Measurements from ENCODE around the gene JAZF1.

Gene JAZF1

GRCh38 chr7:27999829-28000228 is 180.8 kb downstream of the JAZF1 start:
- no peak for DNase-seq

DNA sequence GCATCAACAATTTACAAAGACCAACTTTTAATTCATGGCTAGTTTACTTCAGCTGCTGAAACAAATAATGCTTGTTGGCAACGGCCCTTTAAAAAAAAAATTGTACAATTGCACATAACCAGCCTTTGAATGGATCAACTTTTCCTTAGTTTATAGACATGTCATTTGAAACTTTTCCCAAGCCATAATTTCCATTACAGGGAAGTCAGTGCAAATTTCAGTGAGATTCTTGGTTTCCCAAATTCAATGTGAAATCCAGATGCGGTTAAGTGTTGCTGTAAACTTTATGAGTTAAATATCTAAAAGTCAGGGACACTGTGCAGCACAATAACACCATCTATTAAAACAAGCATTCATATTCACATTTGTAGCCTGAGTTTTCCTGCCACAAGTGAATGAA is 182.2 kb downstream of the JAZF1 start:
- DNase-seq: no peak

DNA sequence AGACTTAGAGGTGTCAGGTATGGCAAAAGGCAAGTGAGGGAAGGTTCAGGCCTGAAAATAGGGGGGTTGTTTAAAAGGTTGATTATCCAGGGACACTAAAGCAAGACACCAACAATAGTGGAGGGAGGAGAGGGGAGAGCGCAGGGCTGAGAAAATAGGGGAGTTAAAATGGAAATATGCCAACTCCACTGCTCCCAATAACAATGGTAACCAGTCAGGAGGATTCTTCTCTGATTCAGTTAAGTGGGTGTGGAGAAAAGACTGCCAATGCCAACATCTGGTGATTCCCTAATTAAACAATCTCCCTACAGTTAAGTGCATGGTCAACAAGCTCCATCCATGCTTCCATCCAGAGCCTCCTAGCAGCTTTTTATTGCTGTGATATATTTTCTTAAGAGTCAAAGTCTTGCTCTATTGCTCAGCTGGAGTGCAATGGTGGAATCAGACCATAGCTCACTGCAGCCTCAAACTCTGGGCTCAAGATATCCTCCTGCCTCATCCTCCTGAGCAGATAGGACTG is 183.3 kb downstream of the JAZF1 start:
- no peak for DNase-seq

DNA sequence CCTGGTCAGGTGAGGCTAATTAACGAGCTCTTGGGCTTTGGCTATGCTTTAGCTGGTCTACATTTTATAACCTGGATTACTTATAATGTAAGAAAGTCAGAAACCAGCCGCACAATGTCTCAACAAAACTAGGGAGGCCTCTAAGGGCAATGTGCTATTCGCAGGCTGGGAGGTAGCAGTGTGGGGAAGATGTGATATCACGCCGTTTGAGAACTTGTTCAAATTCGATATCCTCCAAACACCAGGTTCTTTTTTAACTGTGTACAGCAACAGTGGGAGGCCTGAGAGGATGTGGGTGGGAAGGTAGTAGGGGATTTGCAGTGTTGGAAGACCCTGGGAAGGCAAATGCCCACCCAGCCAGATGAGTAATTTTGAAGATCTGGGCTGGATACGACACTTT is 184.5 kb downstream of the JAZF1 start:
- DNase-seq: no peak

DNA sequence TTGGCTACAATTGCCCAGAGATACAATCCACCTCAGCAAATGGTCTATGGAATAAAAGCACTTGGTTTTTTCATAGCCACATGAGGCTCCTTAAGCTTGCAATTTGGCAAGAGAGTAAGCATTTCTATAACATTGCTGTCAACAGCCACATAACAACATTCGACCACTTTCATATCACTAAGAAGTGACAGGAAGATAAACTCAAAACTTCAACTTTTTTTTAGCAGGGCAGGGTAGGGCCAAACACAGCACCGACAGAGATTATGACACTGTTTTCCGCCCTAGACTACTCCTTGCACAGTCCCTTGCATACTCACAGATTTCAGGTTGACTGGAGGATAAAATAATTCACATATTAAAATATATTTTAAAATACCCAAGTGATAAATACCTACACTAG is 185.4 kb downstream of the JAZF1 start:
- no peak for DNase-seq

- DNase-seq: no peak
Observed at GRCh38 chr7:27994639-27995038, 186.0 kb downstream of the JAZF1 start.

- no peak for DNase-seq
Observed at GRCh38 chr7:27992755-27993493, 187.7 kb downstream of the JAZF1 start.

DNA sequence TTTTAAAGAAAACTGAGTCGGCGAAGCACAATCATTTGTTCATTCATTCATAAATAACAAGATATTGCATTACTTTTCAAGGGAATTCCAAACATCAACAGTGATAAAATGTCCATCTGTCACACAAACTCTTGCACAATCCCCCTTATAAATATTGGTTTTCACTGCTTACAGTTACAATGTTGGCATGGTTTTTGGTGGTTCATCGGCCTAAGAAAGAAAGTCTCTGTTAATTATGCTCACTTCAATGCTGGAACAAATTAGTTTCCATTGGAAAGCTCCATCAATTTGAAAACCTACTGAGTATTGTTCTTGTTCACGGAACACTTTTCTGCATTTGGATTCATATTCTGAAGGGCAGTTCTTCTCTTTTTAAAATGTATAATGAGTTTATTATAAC is 188.5 kb downstream of the JAZF1 start:
- DNase-seq: no peak

DNA sequence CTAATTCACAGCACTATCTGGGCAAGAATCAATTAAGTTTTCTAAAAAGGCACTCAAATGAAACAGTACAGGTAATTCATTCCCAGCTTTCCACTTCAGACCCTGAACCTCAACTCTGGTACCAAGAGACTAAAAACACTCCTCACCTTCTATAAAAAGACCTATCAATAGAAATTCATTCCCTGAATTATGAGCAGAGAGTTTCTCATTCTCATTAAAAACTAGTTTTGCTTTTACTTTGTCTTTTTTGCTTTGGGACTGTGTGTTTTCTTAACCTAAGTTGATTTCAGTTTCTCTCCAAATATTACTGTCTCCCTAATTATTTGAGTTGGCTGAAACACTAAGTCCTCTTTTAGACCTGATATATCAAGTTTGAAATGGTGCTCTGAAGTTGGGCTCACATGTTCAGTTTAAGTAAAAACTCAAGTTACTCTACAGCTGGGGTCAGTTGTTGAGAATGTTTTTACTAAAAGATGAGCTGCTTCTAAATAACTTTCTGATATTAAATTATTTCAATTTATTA is 189.5 kb downstream of the JAZF1 start:
- no peak for DNase-seq

GRCh38 chr7:27976531-27976930 is 204.1 kb downstream of the JAZF1 start:
- no peak for DNase-seq

GRCh38 chr7:27973625-27974024 is 207.0 kb downstream of the JAZF1 start:
- no peak for DNase-seq

DNA sequence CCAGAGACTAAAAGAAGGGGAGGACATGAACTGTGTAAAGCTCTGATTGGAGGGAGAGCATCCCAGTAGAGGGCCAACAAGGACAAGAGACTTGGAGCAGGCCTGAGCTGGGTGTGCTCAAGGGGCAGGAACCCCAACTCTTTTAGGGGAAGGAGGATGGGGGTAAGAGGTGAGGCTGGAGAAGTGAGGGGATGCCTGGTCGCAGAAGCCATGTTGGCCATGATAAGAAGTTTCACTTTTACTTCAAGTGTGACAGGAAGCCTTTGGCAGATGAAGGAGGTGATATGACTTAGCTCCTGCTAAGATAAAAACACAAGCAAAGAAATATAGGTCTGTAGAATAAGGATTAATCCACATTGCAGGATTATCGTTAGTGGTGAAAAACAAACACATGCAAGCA is 208.3 kb downstream of the JAZF1 start:
- peak in 1 of 2 donors; percentile 12 for DNase-seq

DNA sequence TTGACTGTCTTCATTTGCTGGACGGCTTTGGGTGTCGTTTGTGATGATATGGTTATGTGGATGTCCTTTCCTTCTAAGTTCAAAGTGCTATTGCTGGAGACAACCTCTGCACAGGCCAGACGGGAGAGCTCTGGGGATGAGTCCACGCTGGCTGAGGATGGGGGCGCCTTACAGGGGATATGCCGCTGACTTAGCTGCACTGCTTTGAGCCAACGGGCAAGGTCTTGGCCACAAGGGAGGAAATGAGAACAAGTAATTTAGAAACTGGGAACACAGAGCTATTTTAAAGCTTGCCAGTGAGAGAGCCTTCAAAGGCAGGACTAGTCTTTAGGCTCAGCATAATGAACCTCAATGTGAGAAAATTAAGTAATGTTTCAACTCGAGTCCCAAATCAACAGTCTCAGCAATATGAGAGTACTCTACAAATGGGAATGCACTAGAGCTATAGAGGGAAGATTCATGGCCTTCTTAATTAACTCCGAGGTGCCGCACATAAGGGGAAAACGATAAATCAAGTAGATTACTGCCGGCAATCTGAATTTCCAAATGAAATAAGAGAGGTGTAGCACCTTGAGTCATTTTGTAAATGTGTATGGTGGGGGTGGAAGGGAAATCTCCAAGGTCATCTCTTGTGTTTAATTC is 209.3 kb downstream of the JAZF1 start:
- DNase-seq: no peak

GRCh38 chr7:27970350-27970749 is 210.2 kb downstream of the JAZF1 start:
- DNase-seq: no peak

DNA sequence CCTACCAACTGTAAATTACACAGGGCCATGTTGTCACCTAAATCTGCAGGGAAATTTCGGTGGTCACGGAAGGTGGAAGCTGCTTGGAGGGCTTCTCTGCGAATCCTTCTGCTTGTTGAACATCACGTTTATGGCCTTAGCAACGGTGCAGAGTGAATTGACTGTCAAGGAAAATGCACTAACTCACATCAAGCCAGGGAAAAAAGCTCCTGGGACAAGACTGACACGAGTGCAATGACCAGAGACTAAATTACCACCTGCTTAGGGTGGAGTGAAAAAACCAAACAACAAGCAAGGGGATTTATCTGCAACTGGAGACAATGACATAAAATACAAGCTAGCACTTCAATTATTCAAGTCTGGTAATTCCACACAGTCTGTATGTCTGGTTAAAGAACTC is 211.2 kb downstream of the JAZF1 start:
- no peak for DNase-seq

- DNase-seq: no peak
Observed at GRCh38 chr7:27967639-27968038, 213.0 kb downstream of the JAZF1 start.

GRCh38 chr7:27966219-27966780 is 214.3 kb downstream of the JAZF1 start:
- no peak for DNase-seq

DNA sequence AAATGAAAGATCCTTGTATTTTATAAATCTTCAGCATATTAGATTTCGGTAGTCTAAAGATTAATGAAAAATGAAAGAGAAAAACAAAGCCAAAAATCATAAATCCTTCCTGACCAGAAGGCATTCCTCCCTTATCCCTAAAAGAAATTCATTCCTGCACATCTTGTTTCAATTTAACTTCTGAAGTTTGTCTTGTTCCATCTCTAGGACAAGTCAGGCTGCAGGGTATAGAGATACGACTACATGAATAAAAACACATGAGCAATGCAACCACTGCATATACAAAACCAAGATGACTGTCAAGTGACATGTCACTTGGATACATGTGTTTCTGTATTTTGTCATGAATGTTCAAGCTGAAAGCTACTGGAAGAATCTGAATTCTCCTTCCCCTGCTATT is 214.9 kb downstream of the JAZF1 start:
- no peak for DNase-seq

GRCh38 chr7:27964820-27965219 is 215.8 kb downstream of the JAZF1 start:
- DNase-seq: no peak

GRCh38 chr7:27963056-27963455 is 217.5 kb downstream of the JAZF1 start:
- no peak for DNase-seq

GRCh38 chr7:27962273-27962672 is 218.3 kb downstream of the JAZF1 start:
- DNase-seq: no peak

DNA sequence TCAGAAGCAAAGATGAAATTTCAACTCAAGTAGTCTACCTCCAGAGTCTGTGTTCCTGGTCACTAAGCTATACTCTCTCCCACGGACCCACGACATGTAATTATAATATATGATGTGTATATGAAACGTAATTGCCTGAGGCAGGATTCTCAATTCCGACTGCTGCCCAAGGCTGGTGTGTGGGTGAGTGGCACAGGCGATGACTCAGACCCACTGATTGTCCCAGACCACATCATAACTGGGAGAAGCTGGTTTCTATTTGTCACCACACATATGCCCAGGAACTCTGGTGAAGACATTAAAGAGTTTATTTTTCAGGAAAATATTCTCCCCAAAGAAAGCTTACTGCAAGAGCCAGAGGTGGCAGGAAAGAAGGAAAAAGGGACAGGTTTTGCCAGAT is 219.3 kb downstream of the JAZF1 start:
- no peak for DNase-seq

DNA sequence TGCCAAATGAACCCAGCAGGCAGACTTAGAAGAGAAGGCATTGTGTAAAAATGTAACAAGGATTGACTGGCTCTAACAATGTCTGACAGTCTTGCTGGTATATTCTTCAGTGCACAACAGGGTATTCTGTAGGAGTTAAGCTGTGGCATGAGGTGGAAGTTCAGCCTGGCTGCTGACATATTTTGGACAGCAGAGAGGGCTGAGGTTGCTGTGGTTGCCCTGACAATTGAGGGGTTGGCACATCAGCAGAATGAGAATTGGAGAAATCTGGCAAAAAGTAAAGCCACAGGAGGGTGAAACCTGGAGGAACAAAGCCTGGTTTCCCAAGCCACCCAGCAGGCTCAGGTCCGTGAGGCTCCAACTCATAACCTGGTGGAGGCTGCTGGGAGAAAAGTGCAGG is 220.2 kb downstream of the JAZF1 start:
- DNase-seq: no peak

GRCh38 chr7:27958933-27959548 is 221.6 kb downstream of the JAZF1 start:
- no peak for DNase-seq

Data from stimulated activated CD4-positive, alpha-beta T cell treated with anti-CD3 and anti-CD28 coated beads, Interleukin-2, amount 100 ng/mL, for 48 hours (primary cell).